ENCODE results near the gene HTATIP2. TPM values are rescaled to one million over a fixed set of nuclear protein-coding genes. Genes with fewer than 3 reads are reported as not detected.
A peak's percentile ranks its signal among the peaks of the same experiment; 100 is the strongest.

The HTATIP2 gene
- total RNA-seq, 4 donors from 2014 or later: 30.2 to 54.7 (median 43.7) TPM

DNA sequence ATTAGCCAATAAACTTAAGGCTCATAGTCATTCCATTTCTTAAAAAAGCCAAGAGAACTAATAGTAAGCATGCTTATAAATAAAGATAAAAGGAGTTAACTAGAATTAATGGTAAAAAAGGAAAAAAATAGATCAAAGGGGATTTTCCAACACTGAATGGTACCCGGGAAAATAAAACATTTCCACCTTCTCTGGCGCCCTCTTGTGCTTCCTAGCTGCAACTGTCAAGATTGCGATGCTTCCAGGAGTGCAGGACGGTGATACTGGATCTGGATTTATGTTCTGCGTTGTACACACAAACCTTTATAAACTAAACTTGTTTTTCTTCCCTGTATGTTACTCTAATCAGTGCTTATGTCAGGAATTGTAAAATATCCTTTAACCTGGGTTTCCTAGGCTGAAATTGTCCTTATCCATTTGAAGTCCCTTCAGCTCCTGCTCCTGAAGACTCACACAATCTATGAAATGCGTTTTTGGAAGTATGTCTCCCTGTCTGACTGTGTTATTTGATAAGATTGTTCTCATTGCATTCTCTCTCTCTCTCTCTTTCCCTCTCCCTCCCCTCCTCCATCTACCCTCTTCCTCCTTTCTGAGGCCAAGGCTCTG lies 9.6 kb upstream of the HTATIP2 start:
- intact Hi-C loops (cut with DNase I): loop anchor here (5.0 to 10.0 kb wide), 2 partner anchors 227 to 409 kb away; no protein-coding TSS in a partner anchor
- H3K27me3 ChIP-seq: peaks cover 0 to 4% (median 0%) of the 10 kb centered on the region in 4 donors
- H3K27ac ChIP-seq (replicated peaks in 1 of 4): no peak overlapping the region
- TF ChIP-seq, protein P1, sequence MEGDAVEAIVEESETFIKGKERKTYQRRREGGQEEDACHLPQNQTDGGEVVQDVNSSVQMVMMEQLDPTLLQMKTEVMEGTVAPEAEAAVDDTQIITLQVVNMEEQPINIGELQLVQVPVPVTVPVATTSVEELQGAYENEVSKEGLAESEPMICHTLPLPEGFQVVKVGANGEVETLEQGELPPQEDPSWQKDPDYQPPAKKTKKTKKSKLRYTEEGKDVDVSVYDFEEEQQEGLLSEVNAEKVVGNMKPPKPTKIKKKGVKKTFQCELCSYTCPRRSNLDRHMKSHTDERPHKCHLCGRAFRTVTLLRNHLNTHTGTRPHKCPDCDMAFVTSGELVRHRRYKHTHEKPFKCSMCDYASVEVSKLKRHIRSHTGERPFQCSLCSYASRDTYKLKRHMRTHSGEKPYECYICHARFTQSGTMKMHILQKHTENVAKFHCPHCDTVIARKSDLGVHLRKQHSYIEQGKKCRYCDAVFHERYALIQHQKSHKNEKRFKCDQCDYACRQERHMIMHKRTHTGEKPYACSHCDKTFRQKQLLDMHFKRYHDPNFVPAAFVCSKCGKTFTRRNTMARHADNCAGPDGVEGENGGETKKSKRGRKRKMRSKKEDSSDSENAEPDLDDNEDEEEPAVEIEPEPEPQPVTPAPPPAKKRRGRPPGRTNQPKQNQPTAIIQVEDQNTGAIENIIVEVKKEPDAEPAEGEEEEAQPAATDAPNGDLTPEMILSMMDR (IDR thresholded peaks at IDR 0.05): peak; percentile 66 to 89 (median 69)
- no peak for TF ChIP-seq POLR2AphosphoS5 (IDR thresholded peaks at IDR 0.05)
- H3K36me3 ChIP-seq: no peaks in the 10 kb centered on the region
- H3K9me3 ChIP-seq: no peaks in the 10 kb centered on the region
- no peaks in the 10 kb centered on the region for H3K4me1 ChIP-seq
- 9% methylated on average over 6 of the region's 6 CpGs for WGBS
- no peak overlapping the region for H3K4me3 ChIP-seq
- DNase-seq (ENCODE audit: extremely low spot score): no peak

DNA sequence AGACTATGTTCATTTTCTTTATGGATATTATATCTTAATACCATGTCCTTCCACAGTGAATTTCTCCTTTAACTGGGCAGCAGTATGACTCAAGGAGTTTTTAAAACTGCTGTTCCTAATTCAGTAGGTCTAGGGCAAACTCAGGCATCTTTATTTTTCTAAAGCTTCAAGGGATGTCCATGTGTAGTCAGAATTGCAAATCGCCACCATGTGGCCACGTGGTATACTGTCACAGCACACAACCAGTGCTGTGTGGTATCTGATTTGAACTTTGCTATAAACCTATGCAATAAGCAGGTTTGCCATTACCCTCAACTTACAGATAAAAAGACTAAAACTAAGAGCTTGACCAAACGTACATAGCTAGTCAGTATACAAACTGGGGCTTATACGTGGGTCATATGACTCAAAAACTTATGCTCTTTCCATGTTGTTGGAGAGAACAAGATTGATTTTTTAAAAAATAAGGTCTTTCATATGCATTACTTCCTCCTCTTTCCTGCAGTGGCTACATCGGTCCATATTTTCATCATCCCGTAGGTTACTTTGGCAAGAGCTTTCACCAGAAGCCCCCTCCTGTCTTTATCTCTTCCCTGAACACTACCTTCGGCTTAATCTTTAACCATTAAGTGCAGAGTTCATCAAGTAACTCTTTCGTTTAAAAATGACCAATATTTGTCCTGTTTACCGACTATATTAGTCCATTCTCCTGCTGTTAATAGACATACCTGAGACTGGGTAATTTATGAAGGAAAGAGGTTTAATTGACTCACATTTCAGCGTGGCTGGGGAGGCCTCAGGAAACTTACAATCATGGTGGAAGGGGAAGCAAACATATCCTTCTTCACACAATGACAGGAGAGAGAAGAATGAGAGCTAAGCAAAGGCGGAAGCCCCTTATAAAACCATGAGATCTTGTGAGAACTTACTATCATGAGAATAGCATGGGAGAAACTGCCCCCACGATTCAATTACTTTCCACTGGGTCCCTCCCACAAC lies 8.0 kb upstream of the HTATIP2 start:
- 60% methylated on average over 11 of the region's 12 CpGs for WGBS
- TF ChIP-seq, protein P1 (IDR thresholded peaks at IDR 0.05): peak; percentile 36 to 47 (median 47)
- no peak for TF ChIP-seq EP300 (IDR thresholded peaks at IDR 0.05)
- TF ChIP-seq POLR2AphosphoS5 (IDR thresholded peaks at IDR 0.05): no peak
- no peak for DNase-seq (ENCODE audit: extremely low spot score)
- H3K27ac ChIP-seq (replicated peaks in 1 of 4): no peak overlapping the region
- H3K4me1 ChIP-seq: no peaks in the 10 kb centered on the region
- H3K27me3 ChIP-seq: peaks cover 0 to 10% (median 0%) of the 10 kb centered on the region in 4 donors
- H3K36me3 ChIP-seq: no peaks in the 10 kb centered on the region
- no peaks in the 10 kb centered on the region for H3K9me3 ChIP-seq
- H3K4me3 ChIP-seq: no peak overlapping the region
- intact Hi-C loops (cut with DNase I): loop anchor here (10.0 kb wide), 1 partner anchor 411 kb away; no protein-coding TSS in a partner anchor

DNA sequence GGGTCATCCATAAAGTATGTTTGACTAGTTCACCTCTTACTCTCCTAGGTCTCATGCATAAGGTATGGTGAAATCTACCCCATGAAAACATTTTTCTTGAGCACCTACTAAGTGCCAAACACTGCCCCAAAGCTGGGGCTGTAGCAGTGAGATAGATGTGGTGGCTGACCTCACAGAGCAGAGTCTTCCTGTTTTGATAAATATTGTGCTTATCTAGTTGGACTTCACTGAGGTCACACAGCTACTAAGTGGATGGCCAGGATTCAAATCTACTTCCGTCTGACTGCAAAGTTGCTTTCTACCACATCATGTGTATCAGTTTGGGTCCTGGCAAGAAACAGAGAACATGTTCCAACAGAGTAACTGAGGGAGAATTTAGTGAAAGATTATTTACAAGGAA lies 6.4 kb upstream of the HTATIP2 start:
- H3K4me1 ChIP-seq: peaks cover 0 to under 1% (median 0%) of the 10 kb centered on the region in 4 donors
- DNase-seq (ENCODE audit: extremely low spot score): no peak
- 55% methylated on average over 1 of the region's 1 CpG for whole genome bisulfite sequencing
- TF ChIP-seq EP300 (IDR thresholded peaks at IDR 0.05) (no peak), POLR2A (IDR thresholded peaks at IDR 0.05; ENCODE audit: low read depth) (no peak), POLR2AphosphoS5 (IDR thresholded peaks at IDR 0.05) (no peak)
- TF ChIP-seq, protein P1 (IDR thresholded peaks at IDR 0.05): no peak
- no peak overlapping the region for H3K27ac ChIP-seq (replicated peaks in 1 of 4)
- H3K36me3 ChIP-seq: no peaks in the 10 kb centered on the region
- H3K27me3 ChIP-seq: peaks cover 0 to 10% (median 0%) of the 10 kb centered on the region in 4 donors
- H3K9me3 ChIP-seq: no peaks in the 10 kb centered on the region
- intact Hi-C loops (cut with DNase I): loop anchor here (10.0 kb wide), 1 partner anchor 412 kb away; no protein-coding TSS in a partner anchor
- no peak overlapping the region for H3K4me3 ChIP-seq

DNA sequence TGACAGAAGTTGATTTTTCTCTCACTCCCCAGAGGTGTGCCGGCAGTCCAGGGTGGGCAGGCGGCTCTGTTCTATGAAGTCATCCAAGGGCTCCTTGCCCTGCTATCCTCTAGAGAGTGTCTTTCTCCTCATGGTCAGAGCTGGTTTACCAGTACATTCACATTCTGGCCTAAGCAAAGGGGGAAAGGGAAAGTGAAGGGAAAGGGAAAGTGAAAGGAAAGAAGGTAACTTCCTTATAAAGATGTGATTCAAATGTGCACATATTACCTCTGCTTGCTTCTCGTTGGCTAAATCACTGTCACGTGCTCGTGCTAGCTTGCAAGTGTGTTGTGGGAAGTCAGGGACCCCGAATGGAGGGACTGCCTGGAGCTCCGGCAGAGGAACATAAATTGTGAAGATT lies 2.9 kb upstream of the HTATIP2 start:
- DNase-seq (ENCODE audit: extremely low spot score): no peak
- WGBS: 65% methylated on average over 7 of the region's 7 CpGs
- Histone ChIP-seq H3K9me3 (no peaks in the 10 kb centered on the region), H3K36me3 (no peaks in the 10 kb centered on the region), H3K4me1 (peaks cover 15 to 35% (median 25%) of the 10 kb centered on the region in 4 donors), H3K27me3 (peaks cover 0 to 10% (median 0%) of the 10 kb centered on the region in 4 donors), H3K4me3 (no peak overlapping the region), H3K27ac (replicated peaks in 1 of 4) (no peak overlapping the region)
- intact Hi-C loops (cut with DNase I): no loop called here
- TF ChIP-seq EP300 (IDR thresholded peaks at IDR 0.05): no peak
- no peak for TF ChIP-seq POLR2AphosphoS5 (IDR thresholded peaks at IDR 0.05)

DNA sequence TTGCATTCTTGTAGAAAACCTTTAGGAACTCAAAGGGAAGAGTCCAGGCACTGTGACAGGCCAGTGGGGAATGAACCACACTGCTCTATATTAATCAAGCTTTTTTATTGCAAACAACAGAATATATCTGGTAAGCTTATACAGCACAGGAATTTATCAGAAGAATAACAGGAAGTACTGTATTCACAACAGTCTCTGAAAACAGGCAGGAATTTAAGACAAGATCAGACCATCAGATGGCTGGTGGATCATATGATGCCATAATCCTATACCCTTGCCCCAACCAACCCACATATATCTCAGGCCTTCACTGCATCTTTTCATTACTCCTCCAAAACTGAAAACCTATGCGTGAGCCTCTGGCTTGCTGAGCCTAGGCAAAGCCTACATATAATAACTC lies 1.0 kb upstream of the HTATIP2 start:
- Histone ChIP-seq H3K27me3 (peaks cover 0 to 6% (median 0%) of the 10 kb centered on the region in 4 donors), H3K36me3 (peaks cover 0 to 4% (median 0%) of the 10 kb centered on the region in 4 donors), H3K4me3 (no peak overlapping the region), H3K4me1 (peaks cover 19 to 45% (median 40%) of the 10 kb centered on the region in 4 donors), H3K9me3 (no peaks in the 10 kb centered on the region), H3K27ac (replicated peaks in 1 of 4) (peak overlapping the region in 3 of 4 donors; percentile 2 to 34 (median 2))
- TF ChIP-seq POLR2AphosphoS5 (IDR thresholded peaks at IDR 0.05) (no peak), POLR2A (IDR thresholded peaks at IDR 0.05; ENCODE audit: low read depth) (no peak), EP300 (IDR thresholded peaks at IDR 0.05) (no peak)
- TF ChIP-seq, protein P1 (IDR thresholded peaks at IDR 0.05): no peak
- intact Hi-C loops (cut with DNase I): loop anchor here (2.0 kb wide), 1 partner anchor 26 kb away; no protein-coding TSS in a partner anchor
- no peak for DNase-seq (ENCODE audit: extremely low spot score)
- 0% methylated on average over 1 of the region's 1 CpG for WGBS
